MM.1S (cell line): Measurements from ENCODE around the gene KIAA1671.
A peak's percentile ranks its signal among the peaks of the same experiment; 100 is the strongest.

Source experiments
- DNase-seq: peaks from one replicate; pipeline ENCODE4 v3.0.0-alpha.2; 2015
- H2AFZ ChIP-seq: fragments of 300-600 bp; sonication (generic); 2 replicates; pipeline ENCODE4 v1.6.0; 2016; ENCODE audit warnings: antibody characterized with exemption, low read length
- H3F3A ChIP-seq: fragments of 300-600 bp; sonication (generic); 2 replicates; pipeline ENCODE4 v1.6.1; 2016; ENCODE audit warnings: mild to moderate bottlenecking, antibody characterized with exemption, low read length, moderate library complexity, mixed read lengths; ENCODE audit not compliant: insufficient read depth
- H3K27ac ChIP-seq: fragments of 300-600 bp; sonication (generic); 2 replicates; pipeline ENCODE4 v1.5.1; 2016; ENCODE audit warnings: mild to moderate bottlenecking, low read length
- H3K27me3 ChIP-seq: fragments of 300-600 bp; sonication (generic); replicated peaks from 2 replicates; pipeline ENCODE4 v1.6.0; 2016; ENCODE audit warnings: low read length; ENCODE audit not compliant: insufficient read depth
- H3K36me3 ChIP-seq: fragments of 300-600 bp; sonication (generic); replicated peaks from 2 replicates; pipeline ENCODE4 v1.6.1; 2016; ENCODE audit warnings: mild to moderate bottlenecking, low read length, mixed read lengths; ENCODE audit not compliant: insufficient read depth
- H3K4me1 ChIP-seq: fragments of 300-600 bp; sonication (generic); 2 replicates; pipeline ENCODE4 v1.6.1; 2016; ENCODE audit warnings: low read length, mixed read lengths
- H3K4me2 ChIP-seq: fragments of 300-600 bp; sonication (generic); 2 replicates; pipeline ENCODE4 v1.6.0; 2016; ENCODE audit warnings: low read depth, low read length
- H3K4me3 ChIP-seq: fragments of 300-600 bp; sonication (generic); 2 replicates; pipeline ENCODE4 v1.5.1; 2016; ENCODE audit warnings: low read length, mixed read lengths
- H3K79me2 ChIP-seq: fragments of 300-600 bp; sonication (generic); 2 replicates; pipeline ENCODE4 v1.6.1; 2016; ENCODE audit warnings: mixed run types, low read length, mixed read lengths
- H3K9ac ChIP-seq: fragments of 300-600 bp; sonication (generic); 2 replicates; pipeline ENCODE4 v1.6.1; 2016; ENCODE audit warnings: low read length, mixed read lengths
- H3K9me2 ChIP-seq: fragments of 300-600 bp; sonication (generic); replicated peaks from 2 replicates; pipeline ENCODE4 v1.6.1; 2016; ENCODE audit warnings: mild to moderate bottlenecking, low read length, mixed read lengths; ENCODE audit not compliant: insufficient read depth
- H3K9me3 ChIP-seq: fragments of 300-600 bp; sonication (generic); replicated peaks from 2 replicates; pipeline ENCODE4 v1.6.1; 2016; ENCODE audit warnings: mild to moderate bottlenecking, low read length, mixed read lengths; ENCODE audit not compliant: insufficient read depth
- H4K20me1 ChIP-seq: fragments of 300-600 bp; sonication (generic); 2 replicates; pipeline ENCODE4 v1.6.1; 2016; ENCODE audit warnings: mild to moderate bottlenecking, low read length, moderate library complexity, mixed read lengths; ENCODE audit not compliant: insufficient read depth
- EZH2 ChIP-seq: fragments of 300-600 bp; sonication (generic); optimal IDR thresholded peaks from 2 replicates; pipeline ENCODE3; 2017; ENCODE audit warnings: low read depth, mild to moderate bottlenecking, antibody characterized with exemption, low read length, mixed read lengths
- EZH2phosphoT487 ChIP-seq: fragments of 300-600 bp; sonication (generic); IDR thresholded peaks from 2 replicates; pipeline ENCODE4 v1.6.1; 2018; ENCODE audit warnings: antibody characterized with exemption, low read length
- TF ChIP-seq, protein P1 (sequence below): fragments of 300-600 bp; sonication (generic); IDR thresholded peaks from 2 replicates; pipeline ENCODE4 v1.5.1; 2016; ENCODE audit warnings: antibody characterized with exemption, low read length, mixed read lengths

The KIAA1671 gene

DNA sequence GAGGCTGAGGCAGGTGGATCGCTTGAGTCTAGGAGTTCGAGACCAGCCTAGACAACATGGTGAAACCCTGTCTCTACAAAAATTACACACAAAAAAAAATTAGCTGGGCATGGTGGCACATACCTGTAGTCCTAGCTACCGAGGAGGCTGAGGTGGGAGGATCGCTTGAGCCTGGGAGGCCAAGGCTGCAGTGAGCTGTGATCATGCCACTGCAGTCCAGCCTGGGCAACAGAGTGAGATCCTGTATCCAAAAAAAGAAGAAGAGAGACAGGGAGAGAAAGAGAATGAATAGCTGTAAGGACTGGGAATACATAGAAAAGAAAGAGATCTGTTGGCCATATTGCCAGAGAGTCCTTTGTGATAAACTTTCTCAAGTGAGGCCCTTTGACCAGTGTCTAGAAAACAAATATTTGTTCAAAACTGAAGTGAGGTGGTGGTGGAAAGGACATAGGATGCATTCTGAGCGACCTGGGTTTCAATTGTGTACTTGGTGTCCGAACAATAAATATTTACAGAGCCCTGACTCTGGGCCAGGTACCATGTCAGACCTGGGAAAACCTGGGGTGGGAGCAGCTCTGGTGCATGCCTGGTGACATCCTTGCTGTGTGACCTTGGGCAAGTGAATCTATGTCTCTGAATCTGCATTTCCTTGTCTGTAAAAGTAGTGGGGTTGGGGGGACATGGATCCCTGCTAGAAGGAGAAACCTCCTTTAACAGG, 157.5 kb downstream of the KIAA1671 start:
- Histone ChIP-seq H3K36me3 (no peaks in the 10 kb centered on the region), H3K9me2 (no peaks in the 10 kb centered on the region), H3K4me3 (no peak overlapping the region), H3K9ac (no peak overlapping the region), H3K27me3 (peaks cover 18% of the 10 kb centered on the region; the same call in 1 of the 2 replicates), H2AFZ (no peak overlapping the region), H3F3A (no peaks in the 10 kb centered on the region), H3K4me1 (no peaks in the 10 kb centered on the region), H4K20me1 (no peaks in the 10 kb centered on the region), H3K9me3 (no peaks in the 10 kb centered on the region), H3K4me2 (0 out of 2 replicates have a peak overlapping the region, but pooled peaks have one; percentile 78), H3K27ac (no peak overlapping the region), H3K79me2 (no peaks in the 10 kb centered on the region)
- DNase-seq: no peak
- TF ChIP-seq EZH2phosphoT487 (no peak), EZH2 (no peak)
- TF ChIP-seq, protein P1, sequence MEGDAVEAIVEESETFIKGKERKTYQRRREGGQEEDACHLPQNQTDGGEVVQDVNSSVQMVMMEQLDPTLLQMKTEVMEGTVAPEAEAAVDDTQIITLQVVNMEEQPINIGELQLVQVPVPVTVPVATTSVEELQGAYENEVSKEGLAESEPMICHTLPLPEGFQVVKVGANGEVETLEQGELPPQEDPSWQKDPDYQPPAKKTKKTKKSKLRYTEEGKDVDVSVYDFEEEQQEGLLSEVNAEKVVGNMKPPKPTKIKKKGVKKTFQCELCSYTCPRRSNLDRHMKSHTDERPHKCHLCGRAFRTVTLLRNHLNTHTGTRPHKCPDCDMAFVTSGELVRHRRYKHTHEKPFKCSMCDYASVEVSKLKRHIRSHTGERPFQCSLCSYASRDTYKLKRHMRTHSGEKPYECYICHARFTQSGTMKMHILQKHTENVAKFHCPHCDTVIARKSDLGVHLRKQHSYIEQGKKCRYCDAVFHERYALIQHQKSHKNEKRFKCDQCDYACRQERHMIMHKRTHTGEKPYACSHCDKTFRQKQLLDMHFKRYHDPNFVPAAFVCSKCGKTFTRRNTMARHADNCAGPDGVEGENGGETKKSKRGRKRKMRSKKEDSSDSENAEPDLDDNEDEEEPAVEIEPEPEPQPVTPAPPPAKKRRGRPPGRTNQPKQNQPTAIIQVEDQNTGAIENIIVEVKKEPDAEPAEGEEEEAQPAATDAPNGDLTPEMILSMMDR: no peak

DNA sequence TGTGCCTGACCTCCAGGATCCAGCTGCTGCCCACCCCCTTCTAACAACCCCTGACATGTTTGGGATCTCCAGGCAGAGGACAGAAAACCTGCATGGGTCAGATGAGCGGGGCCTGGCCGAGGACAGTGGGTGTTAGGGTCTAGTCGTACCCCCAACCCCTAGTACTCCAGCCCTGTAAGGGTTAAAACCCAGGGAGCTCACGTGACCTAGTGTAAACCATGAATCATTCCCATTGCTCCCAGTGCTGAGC, 158.0 kb downstream of the KIAA1671 start:
- Histone ChIP-seq H3K9me2 (no peaks in the 10 kb centered on the region), H3K4me3 (peak overlapping the region; percentile 58), H3K4me1 (no peaks in the 10 kb centered on the region), H3K27ac (no peak overlapping the region), H3F3A (no peaks in the 10 kb centered on the region), H3K27me3 (peaks cover 18% of the 10 kb centered on the region; the same call in 1 of the 2 replicates), H2AFZ (peak overlapping the region; percentile 71; the same call in 1 of the 2 replicates), H3K36me3 (no peaks in the 10 kb centered on the region), H4K20me1 (no peaks in the 10 kb centered on the region), H3K9ac (no peak overlapping the region), H3K79me2 (no peaks in the 10 kb centered on the region), H3K4me2 (peak overlapping the region; percentile 78), H3K9me3 (no peaks in the 10 kb centered on the region)
- TF ChIP-seq, protein P1: no peak
- TF ChIP-seq EZH2phosphoT487: no peak
- no peak for TF ChIP-seq EZH2
- DNase-seq: no peak

DNA sequence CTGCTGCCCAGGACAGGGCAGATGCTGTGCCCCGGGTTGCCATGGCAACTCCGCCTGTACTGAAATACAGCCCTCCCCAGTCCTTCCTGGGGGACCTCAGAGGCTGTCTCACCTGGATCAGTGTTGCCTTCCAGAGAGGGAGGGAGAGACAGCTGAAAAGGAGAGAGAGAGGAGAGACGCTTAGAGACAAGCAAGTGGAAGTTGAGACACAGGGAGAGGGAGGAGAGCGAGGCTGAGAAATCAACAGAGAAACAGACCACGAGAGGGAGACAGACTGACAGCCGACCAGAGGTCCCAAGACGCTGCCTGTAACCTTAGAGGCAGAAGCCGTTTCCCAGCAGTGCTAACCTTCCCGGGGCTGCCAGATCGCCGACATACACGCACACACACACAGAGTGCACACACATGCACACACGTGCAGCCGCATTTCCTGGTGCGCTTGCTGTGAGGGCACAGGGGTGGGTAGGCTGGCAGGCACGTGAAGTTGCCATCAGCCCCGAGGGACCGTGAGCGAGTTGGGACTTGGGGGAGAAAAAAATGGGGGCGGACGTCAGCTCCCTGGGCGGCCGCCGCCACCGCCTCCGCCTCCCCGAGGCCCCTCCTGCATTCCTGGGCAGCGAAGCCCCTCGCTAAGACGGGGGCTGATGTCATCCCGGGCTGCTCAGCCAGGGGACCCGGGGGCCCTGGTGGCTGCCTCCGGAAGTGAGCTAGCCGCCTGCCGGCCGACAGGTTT, 158.5 kb downstream of the KIAA1671 start:
- H3K27ac ChIP-seq: no peak overlapping the region
- H3K4me3 ChIP-seq: peak overlapping the region; percentile 58
- H4K20me1 ChIP-seq: no peaks in the 10 kb centered on the region
- peaks cover 16% of the 10 kb centered on the region; the same call in 1 of the 2 replicates for H3K27me3 ChIP-seq
- peak overlapping the region; percentile 78 for H3K4me2 ChIP-seq
- TF ChIP-seq EZH2phosphoT487: no peak
- TF ChIP-seq, protein P1: peak; percentile 49
- TF ChIP-seq EZH2: no peak
- no peaks in the 10 kb centered on the region for H3F3A ChIP-seq
- no peaks in the 10 kb centered on the region for H3K4me1 ChIP-seq
- peak overlapping the region; percentile 28; the same call in 1 of the 2 replicates for H3K9ac ChIP-seq
- DNase-seq: peak; percentile 71
- H3K36me3 ChIP-seq: no peaks in the 10 kb centered on the region
- peak overlapping the region; percentile 71 for H2AFZ ChIP-seq
- no peaks in the 10 kb centered on the region for H3K9me3 ChIP-seq
- no peaks in the 10 kb centered on the region for H3K9me2 ChIP-seq
- no peaks in the 10 kb centered on the region for H3K79me2 ChIP-seq
